Activated CD4-positive, alpha-beta T cell treated with anti-CD3 and anti-CD28 coated beads for 4 hours (primary cell): ENCODE data around the gene CCP110.

Source experiments
- DNase-seq, 2 donors: peaks; one replicate each; pipeline ENCODE4 v3.0.0-alpha.2; 2020

CCP110 gene

GRCh38 chr16:19601083-19601976 is 77.6 kb downstream of the CCP110 start:
- peak; percentile 9 to 45 for DNase-seq
